ENCODE results near the gene DLG2. TPM values are rescaled to one million over a fixed set of nuclear protein-coding genes. Genes with fewer than 3 reads are reported as not detected.

DLG2 gene
- total and polyA plus RNA-seq, 7 donors, result 0.23 to 5.3 (median 3.4) TPM

DNA sequence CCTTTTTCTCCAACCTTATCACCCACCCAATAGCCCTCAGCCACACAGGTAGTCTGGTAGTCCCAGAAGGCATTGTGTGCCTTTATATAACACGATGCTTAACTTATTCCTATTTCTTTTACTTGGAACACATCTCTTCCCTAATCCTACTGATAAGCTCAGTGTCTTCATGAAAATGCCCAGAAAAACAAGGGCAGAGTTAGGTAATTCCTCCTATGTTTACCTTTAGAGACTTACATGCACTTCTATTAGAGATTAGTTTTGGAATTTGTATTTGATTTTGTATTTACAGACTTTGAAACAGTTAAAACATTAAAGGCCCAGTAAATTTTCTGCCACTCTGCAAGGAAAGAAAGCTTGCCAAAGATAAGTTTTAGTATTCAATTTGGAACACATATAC lies 1703.2 kb downstream of the DLG2 start:
- no peaks in the 10 kb centered on the region for H3K27me3 ChIP-seq (ENCODE audit: insufficient read depth in 3 of 3, low read length in 2 of 3)
- intact Hi-C loops (cut with DNase I), result no loop called here
- H3K4me3 ChIP-seq, result no peak overlapping the region
- H3K4me1 ChIP-seq, result no peaks in the 10 kb centered on the region
- H3K36me3 ChIP-seq (ENCODE audit: insufficient read depth in 1 of 2, low read depth in 1 of 2), result no peaks in the 10 kb centered on the region
- H3K9me3 ChIP-seq, result no peaks in the 10 kb centered on the region
- TF ChIP-seq CTCF (IDR thresholded peaks at IDR 0.05), result no peak
- ATAC-seq (no peak), DNase-seq (no peak)
- 60 to 90% (median 75%) methylated on average over 1 of the region's 1 CpG for WGBS, 3 donors
- H3K27ac ChIP-seq, result no peak overlapping the region

DNA sequence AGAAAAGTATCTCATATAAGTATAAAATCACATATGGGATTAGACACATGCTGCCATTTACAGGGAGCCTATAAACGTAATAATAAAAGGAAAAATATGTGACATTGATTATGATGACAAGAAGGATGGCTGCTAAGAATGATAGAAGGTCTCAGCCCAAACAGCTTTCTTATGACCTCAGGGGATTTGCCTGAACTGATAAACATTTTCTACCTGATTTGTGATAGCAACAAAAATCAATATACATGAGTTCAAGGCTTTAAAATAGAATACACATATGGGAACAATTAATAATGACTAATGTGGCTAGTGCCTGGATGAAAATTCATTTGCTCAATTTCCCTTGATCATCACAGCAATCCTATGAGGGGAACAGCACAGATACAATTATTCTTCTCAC lies 1704.2 kb downstream of the DLG2 start:
- H3K27me3 ChIP-seq (ENCODE audit: insufficient read depth in 3 of 3, low read length in 2 of 3), result no peaks in the 10 kb centered on the region
- no peaks in the 10 kb centered on the region for H3K9me3 ChIP-seq
- no peaks in the 10 kb centered on the region for H3K36me3 ChIP-seq (ENCODE audit: insufficient read depth in 1 of 2, low read depth in 1 of 2)
- no peaks in the 10 kb centered on the region for H3K4me1 ChIP-seq
- intact Hi-C loops (cut with DNase I), result no loop called here
- H3K27ac ChIP-seq, result no peak overlapping the region
- WGBS, 3 donors, result 70 to 81% (median 76%) methylated on average over 1 of the region's 1 CpG
- ATAC-seq (no peak), DNase-seq (no peak)
- TF ChIP-seq CTCF (IDR thresholded peaks at IDR 0.05), result no peak
- no peak overlapping the region for H3K4me3 ChIP-seq

DNA sequence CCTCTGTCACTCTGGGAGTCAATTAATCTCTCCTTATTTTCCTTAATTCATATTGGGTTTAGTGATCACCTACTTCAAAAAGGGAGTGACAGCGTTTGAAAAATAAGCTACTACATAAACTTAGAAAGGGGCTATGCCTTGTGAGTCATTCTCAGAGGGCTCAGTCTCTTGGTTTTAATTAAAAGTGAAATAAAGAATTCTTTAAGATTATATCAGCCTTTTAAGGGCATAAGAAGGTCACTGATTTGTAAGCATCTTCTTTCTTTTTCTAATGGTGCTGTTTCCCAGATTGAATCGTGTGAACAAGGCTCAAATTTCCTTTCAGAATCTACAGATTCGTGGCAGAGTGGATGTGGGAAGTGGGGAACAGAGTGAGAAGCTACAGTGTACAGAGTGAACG lies 1704.8 kb downstream of the DLG2 start:
- Histone ChIP-seq H3K36me3 (ENCODE audit: insufficient read depth in 1 of 2, low read depth in 1 of 2) (no peaks in the 10 kb centered on the region), H3K27me3 (ENCODE audit: insufficient read depth in 3 of 3, low read length in 2 of 3) (no peaks in the 10 kb centered on the region), H3K4me1 (no peaks in the 10 kb centered on the region), H3K27ac (no peak overlapping the region), H3K4me3 (no peak overlapping the region), H3K9me3 (no peaks in the 10 kb centered on the region)
- no peak for TF ChIP-seq CTCF (IDR thresholded peaks at IDR 0.05)
- no peak for ATAC-seq
- intact Hi-C loops (cut with DNase I), result no loop called here
- no peak for DNase-seq
- 33 to 44% (median 34%) methylated on average over 4 of the region's 4 CpGs for WGBS, 3 donors

DNA sequence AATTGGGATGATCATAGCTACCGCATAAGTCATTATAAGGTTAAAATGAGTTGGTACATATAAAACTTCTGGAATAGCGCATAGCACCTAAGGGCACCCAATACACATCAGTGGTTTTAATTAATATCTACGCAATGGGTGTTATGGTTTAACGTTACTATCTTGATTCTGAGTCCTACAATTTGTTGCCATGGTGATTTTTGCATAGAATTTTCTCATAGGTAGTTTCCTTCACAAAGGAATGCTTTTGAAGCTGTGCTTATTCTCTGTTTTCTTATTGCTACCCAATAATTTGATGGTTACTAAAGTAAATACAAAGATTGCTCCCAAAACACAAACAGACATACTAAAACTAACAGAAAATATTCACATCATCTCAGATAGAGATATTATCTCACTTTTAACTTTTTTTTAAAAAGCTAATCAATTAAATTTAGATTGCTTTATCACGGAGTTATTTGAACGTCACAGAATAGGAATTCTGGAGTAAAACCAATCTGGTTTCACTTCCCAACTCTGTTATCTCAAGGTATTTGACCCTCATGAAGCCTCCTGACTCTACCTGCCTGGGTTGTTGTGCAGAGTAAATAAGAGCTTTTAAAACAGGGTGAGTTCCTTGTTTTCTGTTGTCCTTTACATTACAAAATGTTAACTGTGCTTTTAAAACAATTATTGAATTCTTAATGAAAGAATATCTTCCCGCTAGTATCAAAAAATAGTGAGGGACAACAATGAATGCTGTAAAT lies 1705.5 kb downstream of the DLG2 start:
- TF ChIP-seq CTCF (IDR thresholded peaks at IDR 0.05), result no peak
- no peak for DNase-seq
- WGBS, 3 donors, result 84 to 91% (median 90%) methylated on average over 7 of the region's 7 CpGs
- intact Hi-C loops (cut with DNase I), result no loop called here
- Histone ChIP-seq H3K9me3 (no peaks in the 10 kb centered on the region), H3K4me1 (no peaks in the 10 kb centered on the region), H3K36me3 (ENCODE audit: insufficient read depth in 1 of 2, low read depth in 1 of 2) (no peaks in the 10 kb centered on the region), H3K27ac (no peak overlapping the region), H3K27me3 (ENCODE audit: insufficient read depth in 3 of 3, low read length in 2 of 3) (no peaks in the 10 kb centered on the region), H3K4me3 (no peak overlapping the region)
- ATAC-seq, result no peak

GRCh38 chr11:83918476-83918875 lies 1708.7 kb downstream of the DLG2 start:
- no peaks in the 10 kb centered on the region for H3K4me1 ChIP-seq
- H3K9me3 ChIP-seq, result no peaks in the 10 kb centered on the region
- DNase-seq (peak; percentile 22 to 49), ATAC-seq (no peak)
- H3K36me3 ChIP-seq (ENCODE audit: insufficient read depth in 1 of 2, low read depth in 1 of 2), result no peaks in the 10 kb centered on the region
- no peak for TF ChIP-seq CTCF (IDR thresholded peaks at IDR 0.05)
- no peak overlapping the region for H3K27ac ChIP-seq
- WGBS, 3 donors, result 35 to 43% (median 42%) methylated on average over 3 of the region's 3 CpGs
- H3K27me3 ChIP-seq (ENCODE audit: insufficient read depth in 3 of 3, low read length in 2 of 3), result no peaks in the 10 kb centered on the region
- intact Hi-C loops (cut with DNase I), result no loop called here
- H3K4me3 ChIP-seq, result no peak overlapping the region
